Calu3 (cell line): ENCODE results near the gene DOCK7. TPM values are rescaled to one million over a fixed set of nuclear protein-coding genes. Genes with fewer than 3 reads are reported as not detected.
"Not testable (repeated sequence)": the region's sequence is repeated elsewhere in the genome, so short reads cannot be mapped to it uniquely, and the experiment has no call there.

Experiments used
- BruUV-seq: library from RNA; stranded (reverse); fragments of 400-500 nt; replicated peaks from 2 replicates; lab custom pipeline; 2021; lab: Mats Ljungman, UMichigan
- CTCF ChIA-PET: fragments of 300-600 bp; sonication (Branson Sonifier 250); formaldehyde crosslinking; loops from one replicate; lab custom pipeline; 2022; ENCODE audit warnings: antibody characterized with exemption; lab: Charles Lee
- DNase-seq: peaks from one replicate; pipeline ENCODE4 v3.0.0; 2022
- H3K27ac Mint-ChIP-seq: one replicate; pipeline ENCODE4 v1.8.0; 2022; ENCODE audit warnings: mixed read lengths; ENCODE audit not compliant: unreplicated experiment
- H3K27me3 Mint-ChIP-seq: one replicate; pipeline ENCODE4 v1.8.0; 2022; ENCODE audit warnings: mixed read lengths; ENCODE audit not compliant: unreplicated experiment
- H3K36me3 Mint-ChIP-seq: one replicate; pipeline ENCODE4 v1.8.0; 2022; ENCODE audit warnings: mild to moderate bottlenecking, moderate library complexity, mixed read lengths; ENCODE audit not compliant: insufficient read depth, unreplicated experiment
- H3K4me1 Mint-ChIP-seq: one replicate; pipeline ENCODE4 v1.8.0; 2022; ENCODE audit warnings: mild to moderate bottlenecking, low read depth, mixed read lengths; ENCODE audit not compliant: unreplicated experiment
- H3K4me3 Mint-ChIP-seq: one replicate; pipeline ENCODE4 v1.8.0; 2022; ENCODE audit warnings: mild to moderate bottlenecking, low read depth, moderate library complexity, mixed read lengths; ENCODE audit not compliant: unreplicated experiment
- H3K9me3 Mint-ChIP-seq: one replicate; pipeline ENCODE4 v1.8.0; 2022; ENCODE audit warnings: low read depth, mixed read lengths; ENCODE audit not compliant: unreplicated experiment
- CTCF ChIP-seq: fragments of 200-600 bp; IDR thresholded peaks from one replicate; pipeline ENCODE4 v1.8.0; 2022; ENCODE audit warnings: antibody characterized with exemption; ENCODE audit not compliant: unreplicated experiment
- intact Hi-C: fragments of 100-400 bp; cut with micrococcal nuclease; formaldehyde crosslinking; loops from one replicate; pipeline ENCODE4 v1.10.0; 2022; ENCODE audit not compliant: unreplicated experiment
- total RNA-seq: library from RNA; stranded (reverse); gene quantifications from 2 replicates; pipeline ENCODE4 v1.2.3, GENCODE V29; 2022

Gene DOCK7
- total RNA-seq, 1 experiment from 2014 or later = 48.6 TPM

- no peaks in the 10 kb centered on the region for H3K36me3 Mint-ChIP-seq
- no peak for DNase-seq
- no peak for TF ChIP-seq CTCF
- CTCF ChIA-PET = no interaction called here
- H3K27ac Mint-ChIP-seq = no peak overlapping the region
- intact Hi-C loops = no loop called here
- no peaks in the 10 kb centered on the region for H3K9me3 Mint-ChIP-seq
- BruUV-seq = no TSS peak
- no peaks in the 10 kb centered on the region for H3K4me1 Mint-ChIP-seq
- no peaks in the 10 kb centered on the region for H3K27me3 Mint-ChIP-seq
- no peak overlapping the region for H3K4me3 Mint-ChIP-seq
Measured at GRCh38 chr1:62530516-62531154, 157.6 kb downstream of the DOCK7 start.

- no peaks in the 10 kb centered on the region for H3K27me3 Mint-ChIP-seq
- no peaks in the 10 kb centered on the region for H3K36me3 Mint-ChIP-seq
- TF ChIP-seq CTCF = no peak
- CTCF ChIA-PET = no interaction called here
- no peaks in the 10 kb centered on the region for H3K9me3 Mint-ChIP-seq
- no peak overlapping the region for H3K27ac Mint-ChIP-seq
- no peaks in the 10 kb centered on the region for H3K4me1 Mint-ChIP-seq
- intact Hi-C loops = no loop called here
- DNase-seq = no peak
- no TSS peak for BruUV-seq
- no peak overlapping the region for H3K4me3 Mint-ChIP-seq
Measured at GRCh38 chr1:62529227-62529626, 159.0 kb downstream of the DOCK7 start.

GRCh38 chr1:62528015-62528414 is 160.2 kb downstream of the DOCK7 start:
- CTCF ChIA-PET = no interaction called here
- H3K36me3 Mint-ChIP-seq = no peaks in the 10 kb centered on the region
- H3K27ac Mint-ChIP-seq = no peak overlapping the region
- no TSS peak for BruUV-seq
- H3K4me3 Mint-ChIP-seq = no peak overlapping the region
- intact Hi-C loops = no loop called here
- TF ChIP-seq CTCF = no peak
- no peaks in the 10 kb centered on the region for H3K4me1 Mint-ChIP-seq
- no peak for DNase-seq
- no peaks in the 10 kb centered on the region for H3K27me3 Mint-ChIP-seq
- no peaks in the 10 kb centered on the region for H3K9me3 Mint-ChIP-seq

GRCh38 chr1:62527346-62527745 is 160.8 kb downstream of the DOCK7 start:
- intact Hi-C loops, H3K36me3 Mint-ChIP-seq, CTCF ChIA-PET: not testable (repeated sequence)

GRCh38 chr1:62523860-62524259 is 164.3 kb downstream of the DOCK7 start:
- peaks cover 2% of the 10 kb centered on the region for H3K9me3 Mint-ChIP-seq
- DNase-seq = no peak
- H3K27me3 Mint-ChIP-seq = no peaks in the 10 kb centered on the region
- H3K4me1 Mint-ChIP-seq = no peaks in the 10 kb centered on the region
- H3K4me3 Mint-ChIP-seq = no peak overlapping the region
- CTCF ChIA-PET = interaction anchor here (0.7 kb wide), 1 partner anchor 24 kb away, joined by 3 read pairs; no protein-coding TSS in a partner anchor
- intact Hi-C loops = no loop called here
- no peaks in the 10 kb centered on the region for H3K36me3 Mint-ChIP-seq
- TF ChIP-seq CTCF = no peak
- no TSS peak for BruUV-seq
- no peak overlapping the region for H3K27ac Mint-ChIP-seq

More at GRCh38 chr1:62527346-62527745, 160.8 kb downstream of the DOCK7 start:
- not testable (repeated sequence) for H3K9me3 Mint-ChIP-seq, H3K27me3 Mint-ChIP-seq, H3K4me1 Mint-ChIP-seq, DNase-seq, BruUV-seq, H3K4me3 Mint-ChIP-seq, H3K27ac Mint-ChIP-seq
